ENCODE measurements around the gene BBIP1. TPM values are rescaled to one million over a fixed set of nuclear protein-coding genes. Genes with fewer than 3 reads are reported as not detected.

BBIP1 gene
- total and polyA plus RNA-seq, 10 of the 15 experiments (the other 5 are each of a cell fraction or from before 2014, with no cell fraction given), result 13.8 to 40.8 (median 31.3) TPM

- TF ChIP-seq SUZ12 (IDR thresholded peaks at IDR 0.05; ENCODE audit: unreplicated experiment), result no peak
- no peak for TF ChIP-seq NR2C1 (IDR thresholded peaks at IDR 0.05)
Measured at GRCh38 chr10:110946496-110946895, 27.5 kb upstream of the BBIP1 start (continued).

GRCh38 chr10:110944792-110945396 is 25.9 kb upstream of the BBIP1 start:
- no peak overlapping the region for H3K27ac ChIP-seq (ENCODE audit: control insufficient read depth, insufficient read depth)
- intact Hi-C loops (cut with micrococcal nuclease; ENCODE audit: unreplicated experiment) (no loop called here), in situ Hi-C loops (cut with MboI) (no loop called here)
- DNase-seq (ENCODE audit: low read depth, low spot score) (no peak), ATAC-seq (peak; percentile 27), FAIRE-seq (no peak)
- no TSS peak for BruUV-seq (replicated peaks)
- SMC1A ChIA-PET (ENCODE audit: uncharacterized antibody, unreplicated experiment), result interaction anchor here (0.6 to 2.8 kb wide), 12 partner anchors 8 to 58 kb away, joined by 3 to 12 read pairs (median 4); no protein-coding TSS in a partner anchor
- no peaks in the 10 kb centered on the region for H3K4me1 ChIP-seq (ENCODE audit: control insufficient read depth, insufficient read depth, low read length)
- H2AFZ ChIP-seq (ENCODE audit: control insufficient read depth, low read depth, low read length), result no peak overlapping the region
- peaks cover 22% of the 10 kb centered on the region; the same call in 2 of the 3 replicates for H3K9me3 ChIP-seq (replicated peaks; ENCODE audit: control insufficient read depth, insufficient read depth, low read length)
- H3K4me3 ChIP-seq, result no peak overlapping the region
- RAD21 ChIA-PET (ENCODE audit: unreplicated experiment), result interaction anchor here (0.8 to 1.1 kb wide), 2 partner anchors 18 to 48 kb away, joined by 3 read pairs; no protein-coding TSS in a partner anchor
- H3K79me2 ChIP-seq (ENCODE audit: control insufficient read depth, insufficient read depth, low read length), result peaks cover 82% of the 10 kb centered on the region
- POLR2A ChIA-PET, result no interaction called here
- no peak overlapping the region for H3K9ac ChIP-seq (ENCODE audit: control insufficient read depth, insufficient read depth, low read length)
- H4K20me1 ChIP-seq (ENCODE audit: control insufficient read depth, insufficient read depth), result peaks cover 2% of the 10 kb centered on the region; the same call in 1 of the 2 replicates
- no peak overlapping the region for H3K4me2 ChIP-seq (ENCODE audit: control insufficient read depth, insufficient read depth)
- TF ChIP-seq HDAC6 (IDR thresholded peaks at IDR 0.05; ENCODE audit: unreplicated experiment) (no peak), SREBF2 (IDR thresholded peaks at IDR 0.05; ENCODE audit: low read length) (no peak), ZNF207 (IDR thresholded peaks at IDR 0.05; ENCODE audit: borderline replicate concordance) (no peak), POLR2AphosphoS2 (IDR thresholded peaks at IDR 0.05; ENCODE audit: low read depth, low read length) (no peak), HDAC2 (IDR thresholded peaks at IDR 0.05) (no peak), SIX5 (IDR thresholded peaks at IDR 0.05; ENCODE audit: low read depth, low read length, severe bottlenecking) (no peak), TBL1XR1 (IDR thresholded peaks at IDR 0.05; ENCODE audit: low read depth, low read length) (no peak), NR2F1 (conservative IDR thresholded peaks at IDR 0.05) (no peak)
- TF ChIP-seq, protein P1, sequence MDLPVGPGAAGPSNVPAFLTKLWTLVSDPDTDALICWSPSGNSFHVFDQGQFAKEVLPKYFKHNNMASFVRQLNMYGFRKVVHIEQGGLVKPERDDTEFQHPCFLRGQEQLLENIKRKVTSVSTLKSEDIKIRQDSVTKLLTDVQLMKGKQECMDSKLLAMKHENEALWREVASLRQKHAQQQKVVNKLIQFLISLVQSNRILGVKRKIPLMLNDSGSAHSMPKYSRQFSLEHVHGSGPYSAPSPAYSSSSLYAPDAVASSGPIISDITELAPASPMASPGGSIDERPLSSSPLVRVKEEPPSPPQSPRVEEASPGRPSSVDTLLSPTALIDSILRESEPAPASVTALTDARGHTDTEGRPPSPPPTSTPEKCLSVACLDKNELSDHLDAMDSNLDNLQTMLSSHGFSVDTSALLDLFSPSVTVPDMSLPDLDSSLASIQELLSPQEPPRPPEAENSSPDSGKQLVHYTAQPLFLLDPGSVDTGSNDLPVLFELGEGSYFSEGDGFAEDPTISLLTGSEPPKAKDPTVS (IDR thresholded peaks at IDR 0.05; ENCODE audit: low read depth, low read length), result no peak
- CTCF ChIA-PET, result interaction anchor here (0.9 to 1.7 kb wide), 5 partner anchors 9 to 51 kb away, joined by 3 to 6 read pairs (median 5); no protein-coding TSS in a partner anchor
- no peaks in the 10 kb centered on the region for H3K27me3 ChIP-seq (replicated peaks in 1 of 2; ENCODE audit: control insufficient read depth in 2 of 2, insufficient read depth in 2 of 2, low read length in 1 of 2)
- peaks cover 2 to 25% of the 10 kb centered on the region in 2 experiments; a peak in 3 of 4 replicates for H3K36me3 ChIP-seq (ENCODE audit: control insufficient read depth in 2 of 2, insufficient read depth in 2 of 2, low read length in 1 of 2)
- WGBS (ENCODE audit: insufficient coverage, insufficient replicate concordance, low lambda C conversion rate, missing lambda C conversion rate), result 20% methylated on average over 5 of the region's 5 CpGs

All from GM12878 (cell line).